ENCODE data around the gene PLA2G4A.
"Not testable (repeated sequence)": the region's sequence is repeated elsewhere in the genome, so short reads cannot be mapped to it uniquely, and the experiment has no call there.

Gene PLA2G4A

GRCh38 chr1:186900539-186901237 lies 71.9 kb downstream of the PLA2G4A start:
- no peak for TF ChIP-seq ZNF274 (IDR thresholded peaks at IDR 0.05; ENCODE audit: low read depth, low read length)
- H3K4me3 ChIP-seq (ENCODE audit: low read length) = no peak overlapping the region

DNA sequence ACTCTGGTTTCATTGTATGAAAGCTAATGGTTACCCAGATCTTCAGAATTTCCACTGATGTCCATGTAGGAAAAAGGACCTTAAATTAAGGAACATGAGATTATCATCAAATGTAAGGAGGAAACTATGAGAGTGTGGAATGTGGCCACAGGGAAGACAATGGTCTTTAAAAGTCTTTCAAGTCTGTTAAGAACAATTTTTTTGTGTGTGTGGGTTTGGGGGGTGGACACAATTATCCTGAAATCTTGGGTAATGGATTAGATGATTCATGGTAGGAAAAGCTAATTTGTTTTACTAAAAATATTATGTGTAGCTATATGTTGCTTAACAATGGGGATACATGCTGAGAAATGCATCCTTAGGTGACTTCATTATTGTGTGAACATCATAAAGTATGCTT lies 72.9 kb downstream of the PLA2G4A start:
- no peak overlapping the region for H3K4me3 ChIP-seq (ENCODE audit: low read length)
- TF ChIP-seq ZNF274 (IDR thresholded peaks at IDR 0.05; ENCODE audit: low read depth, low read length) = no peak

DNA sequence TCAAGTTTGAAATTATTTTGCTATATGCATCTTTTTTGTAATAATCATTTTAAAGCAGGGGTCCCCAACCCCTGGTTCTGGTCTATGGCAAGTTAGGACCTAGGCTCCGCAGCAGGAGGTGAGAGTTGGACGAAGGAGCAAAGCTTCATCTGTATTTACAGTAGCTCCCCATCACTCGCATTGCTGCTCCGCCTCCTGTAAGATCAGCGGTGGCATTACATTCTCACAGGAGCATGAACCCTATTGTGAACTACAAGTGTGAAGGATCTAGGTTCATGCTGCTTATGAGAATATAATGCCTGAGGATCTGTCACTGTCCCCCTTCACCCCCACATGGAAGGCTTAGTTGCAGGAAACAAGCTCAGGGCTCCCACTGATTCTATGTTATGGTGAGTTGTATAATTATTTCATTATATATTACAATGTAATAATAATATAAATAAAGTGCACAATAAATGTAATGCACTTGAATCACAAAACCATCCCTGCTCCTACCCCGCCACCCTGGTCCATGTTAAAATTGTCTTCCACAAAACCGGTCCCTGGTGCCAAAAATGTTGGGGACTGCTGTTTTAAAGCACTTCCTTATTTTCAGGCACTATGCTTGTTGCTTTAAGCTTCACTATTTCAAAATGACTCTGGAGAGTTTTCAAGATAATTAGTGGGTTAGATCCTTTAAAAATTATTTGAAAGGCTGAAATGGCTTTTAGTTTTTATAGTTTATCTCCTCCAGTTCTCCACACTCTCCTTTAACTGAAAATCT lies 74.8 kb downstream of the PLA2G4A start:
- TF ChIP-seq ZNF274 (IDR thresholded peaks at IDR 0.05; ENCODE audit: low read depth, low read length) = no peak

GRCh38 chr1:186904361-186904760 lies 75.6 kb downstream of the PLA2G4A start:
- no peak for TF ChIP-seq ZNF274 (IDR thresholded peaks at IDR 0.05; ENCODE audit: low read depth, low read length)
- no peak overlapping the region for H3K4me3 ChIP-seq (ENCODE audit: low read length)

More for the DNA sequence above, 74.8 kb downstream of the PLA2G4A start:
- H3K4me3 ChIP-seq (ENCODE audit: low read length) = no peak overlapping the region

- no peak for TF ChIP-seq ZNF274 (IDR thresholded peaks at IDR 0.05; ENCODE audit: low read depth, low read length)
- H3K4me3 ChIP-seq (ENCODE audit: low read length) = no peak overlapping the region
These were observed 76.8 kb downstream of the PLA2G4A start for GRCh38 chr1:186905561-186905960.

- no peak for TF ChIP-seq ZNF274 (IDR thresholded peaks at IDR 0.05; ENCODE audit: low read depth, low read length)
- no peak overlapping the region for H3K4me3 ChIP-seq (ENCODE audit: low read length)
These were observed 86.8 kb downstream of the PLA2G4A start for GRCh38 chr1:186915555-186915954.

- not testable (repeated sequence) for H3K4me3 ChIP-seq (ENCODE audit: low read length)
These were observed 88.5 kb downstream of the PLA2G4A start for GRCh38 chr1:186917106-186917786.

- not testable (repeated sequence) for H3K4me3 ChIP-seq (ENCODE audit: low read length)
These were observed 92.6 kb downstream of the PLA2G4A start for GRCh38 chr1:186921386-186921785.

DNA sequence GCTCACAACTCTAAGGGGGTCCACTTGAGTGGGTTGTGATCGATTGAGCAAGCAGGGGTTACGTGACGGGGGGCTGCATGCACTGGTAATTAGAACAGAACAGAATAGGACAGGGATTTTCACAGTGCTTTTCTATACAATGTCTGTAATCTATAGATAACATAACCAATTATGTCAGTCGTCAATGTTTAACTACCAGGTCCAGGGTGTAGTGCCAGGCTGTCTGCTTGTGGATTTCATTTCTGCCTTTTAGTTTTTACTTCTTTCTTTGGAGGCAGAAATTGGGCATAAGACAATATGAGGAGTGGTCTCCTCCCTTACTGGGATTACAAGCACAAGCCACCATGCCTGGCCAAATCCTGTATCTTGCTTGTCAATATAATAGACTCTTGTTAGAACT lies 94.1 kb downstream of the PLA2G4A start:
- H3K4me3 ChIP-seq (ENCODE audit: low read length) = not testable (repeated sequence)

- H3K4me3 ChIP-seq (ENCODE audit: low read length) = no peak overlapping the region
- no peak for TF ChIP-seq ZNF274 (IDR thresholded peaks at IDR 0.05; ENCODE audit: low read depth, low read length)
These were observed 94.7 kb downstream of the PLA2G4A start for GRCh38 chr1:186923486-186923885.

- no peak overlapping the region for H3K4me3 ChIP-seq (ENCODE audit: low read length)
- TF ChIP-seq ZNF274 (IDR thresholded peaks at IDR 0.05; ENCODE audit: low read depth, low read length) = no peak
These were observed 97.3 kb downstream of the PLA2G4A start for GRCh38 chr1:186925881-186926669.

GRCh38 chr1:186927884-186928283 lies 99.1 kb downstream of the PLA2G4A start:
- H3K4me3 ChIP-seq (ENCODE audit: low read length) = no peak overlapping the region
- no peak for TF ChIP-seq ZNF274 (IDR thresholded peaks at IDR 0.05; ENCODE audit: low read depth, low read length)

DNA sequence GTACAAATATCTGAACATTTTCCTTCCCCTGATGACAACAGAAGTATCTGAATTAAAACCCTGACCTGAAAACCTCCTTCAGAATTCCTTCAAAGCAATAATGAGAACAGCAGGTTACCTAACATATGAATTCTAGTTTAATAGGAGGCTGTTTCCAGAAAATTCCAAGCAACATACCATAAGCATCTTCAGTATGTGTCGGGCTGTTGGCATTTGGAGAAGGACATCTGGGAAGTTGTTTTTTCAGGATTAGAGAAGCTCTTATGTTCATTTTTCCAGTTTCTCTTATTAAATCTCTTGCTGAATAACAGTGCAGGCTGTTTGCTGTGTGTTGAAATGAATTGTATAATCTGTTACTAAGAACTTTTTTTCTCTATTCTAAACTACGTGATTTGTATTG lies 101.5 kb downstream of the PLA2G4A start:
- no peak for TF ChIP-seq ZNF274 (IDR thresholded peaks at IDR 0.05; ENCODE audit: low read depth, low read length)
- no peak overlapping the region for H3K4me3 ChIP-seq (ENCODE audit: low read length)

DNA sequence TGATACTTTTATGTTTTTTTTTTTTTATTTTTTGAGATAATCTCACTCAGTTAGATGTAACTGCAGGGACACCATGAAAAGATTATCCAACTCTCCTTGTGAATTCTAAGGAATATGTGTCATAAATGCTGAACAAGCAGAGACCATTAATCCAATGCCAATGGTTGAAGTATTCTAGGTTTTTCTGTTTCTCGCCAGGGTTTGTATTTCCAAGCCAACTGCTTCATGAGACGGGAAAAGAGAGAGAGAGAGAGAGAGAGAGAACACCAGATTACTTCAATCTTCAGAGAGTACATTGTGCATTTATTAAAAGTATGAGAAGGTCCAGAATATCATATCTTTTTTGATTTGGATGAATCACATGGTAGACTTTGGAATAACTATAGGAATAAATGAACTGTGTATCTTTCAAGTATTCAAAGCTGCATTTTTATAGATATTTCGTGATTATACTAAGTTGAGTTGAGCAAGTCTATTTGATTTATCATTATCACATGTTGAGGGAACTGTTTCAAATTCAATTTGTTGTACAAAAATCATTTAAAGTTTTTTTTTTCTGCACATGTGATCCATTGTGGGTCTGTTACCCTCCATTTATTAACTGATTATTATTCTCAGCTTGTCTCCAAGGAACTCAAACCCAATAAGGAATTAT lies 108.4 kb downstream of the PLA2G4A start:
- TF ChIP-seq ZNF274 (IDR thresholded peaks at IDR 0.05; ENCODE audit: low read depth, low read length) = no peak
- no peak overlapping the region for H3K4me3 ChIP-seq (ENCODE audit: low read length)
